Coronary artery (tissue), 2 donors: ENCODE measurements around the gene TDRD1.

Experiments
- DNase-seq: peaks from one replicate; pipeline ENCODE4 v3.0.0-alpha.2; 2017; ENCODE audit warnings: low spot score
- H3K27ac ChIP-seq, 2 donors: fragments of 200-600 bp; sonication (generic); one replicate each; pipeline ENCODE4 v1.5.1; 2016 to 2019
- H3K4me3 ChIP-seq: fragments of 200-600 bp; sonication (generic); 2 replicates; pipeline ENCODE4 v1.5.1; 2016; ENCODE audit warnings: mild to moderate bottlenecking, moderate library complexity
- CTCF ChIP-seq: fragments of 200-600 bp; sonication (generic); IDR thresholded peaks from one replicate; pipeline ENCODE4 v1.5.1; 2019; ENCODE audit warnings: antibody characterized with exemption

TDRD1 gene

GRCh38 chr10:114279289-114279688 lies 100.1 kb downstream of the TDRD1 start:
- no peak for TF ChIP-seq CTCF
- H3K27ac ChIP-seq: no peak overlapping the region
- peak; percentile 57 for DNase-seq
- H3K4me3 ChIP-seq: no peak overlapping the region

- Histone ChIP-seq H3K4me3 (no peak overlapping the region), H3K27ac (no peak overlapping the region)
- TF ChIP-seq CTCF: no peak
- peak; percentile 16 for DNase-seq
These were observed 100.9 kb downstream of the TDRD1 start for GRCh38 chr10:114279901-114280644.

- no peak overlapping the region for H3K27ac ChIP-seq
- no peak for TF ChIP-seq CTCF
- peak; percentile 56 for DNase-seq
- no peak overlapping the region for H3K4me3 ChIP-seq
These were observed 101.9 kb downstream of the TDRD1 start for GRCh38 chr10:114281006-114281405.

GRCh38 chr10:114281461-114281860 lies 102.3 kb downstream of the TDRD1 start:
- Histone ChIP-seq H3K27ac (no peak overlapping the region), H3K4me3 (no peak overlapping the region)
- no peak for TF ChIP-seq CTCF
- no peak for DNase-seq
